SK-N-MC (cell line): ENCODE data around the gene CD46.

Source experiments
- EZH2 ChIP-seq: fragments of 200-600 bp; sonication (generic); IDR thresholded peaks from one replicate; pipeline ENCODE4 v1.6.1; 2017; ENCODE audit warnings: antibody characterized with exemption
- POLR2AphosphoS5 ChIP-seq: IDR thresholded peaks from 2 replicates; pipeline ENCODE4 v1.6.1; 2012; ENCODE audit warnings: mild to moderate bottlenecking, low read depth, low read length, borderline replicate concordance

GRCh38 chr1:207820568-207821463 lies 69.0 kb downstream of the CD46 start:
- TF ChIP-seq EZH2 (no peak), POLR2AphosphoS5 (no peak)
